CD4-positive, alpha-beta memory T cell (primary cell): ENCODE measurements around the gene SLC17A8. TPM values are rescaled to one million over a fixed set of nuclear protein-coding genes. Genes with fewer than 3 reads are reported as not detected.
"Not testable (repeated sequence)": the region's sequence is repeated elsewhere in the genome, so short reads cannot be mapped to it uniquely, and the experiment has no call there.

Experiments
- CTCF ChIA-PET: fragments of 350-600 bp; sonication (Branson Sonifier 250); formaldehyde crosslinking; loops from one replicate; lab custom pipeline; 2021; ENCODE audit warnings: inconsistent platforms; ENCODE audit not compliant: partially characterized antibody; lab: Charles Lee
- POLR2A ChIA-PET: fragments of 350-600 bp; sonication (Branson Sonifier 250); formaldehyde crosslinking; loops from one replicate; lab custom pipeline; 2021; ENCODE audit not compliant: partially characterized antibody; lab: Charles Lee
- DNase-seq, 5 donors: peaks; one replicate each; pipeline versions ENCODE4 v3.0.0 to v3.0.0-alpha.2; 2020 to 2022; ENCODE audit warnings: mixed read lengths in 1 of 5
- H3K27ac ChIP-seq: one replicate; pipeline ENCODE4 v1.7.0; 2013; ENCODE audit warnings: low read depth, low read length
- H3K27me3 ChIP-seq: 2 replicates; pipeline ENCODE4 v1.7.0; 2013; ENCODE audit warnings: mild to moderate bottlenecking, low read length, moderate library complexity; ENCODE audit not compliant: insufficient read depth
- H3K36me3 ChIP-seq: 2 replicates; pipeline ENCODE4 v1.7.0; 2013; ENCODE audit warnings: mild to moderate bottlenecking, low read length, moderate library complexity; ENCODE audit not compliant: insufficient read depth
- H3K4me1 ChIP-seq: 2 replicates; pipeline ENCODE4 v1.7.0; 2013; ENCODE audit warnings: mild to moderate bottlenecking, low read length, moderate library complexity; ENCODE audit not compliant: insufficient read depth
- H3K4me3 ChIP-seq, 2 donors: one replicate each; pipeline ENCODE4 v1.7.0; 2013; ENCODE audit warnings: low read length in 2 of 2, mild to moderate bottlenecking in 1 of 2
- H3K9me3 ChIP-seq, 2 donors: one replicate each; pipeline ENCODE4 v1.7.0; 2013; ENCODE audit warnings: low read length in 2 of 2, control low read depth in 1 of 2; ENCODE audit not compliant: control insufficient read depth in 1 of 2
- H3K27ac Mint-ChIP-seq, 7 donors: one replicate each; pipeline ENCODE4 v1.8.0; 2020 to 2021; ENCODE audit warnings: mixed read lengths in 7 of 7, mild to moderate bottlenecking in 6 of 7, inconsistent platforms in 3 of 7, moderate library complexity in 3 of 7
- H3K27me3 Mint-ChIP-seq, 2 donors: one replicate each; pipeline ENCODE4 v1.8.0; 2020 to 2021; ENCODE audit warnings: mixed read lengths in 2 of 2
- H3K36me3 Mint-ChIP-seq, 2 donors: one replicate each; pipeline ENCODE4 v1.8.0; 2020 to 2021; ENCODE audit warnings: mixed read lengths in 2 of 2, inconsistent platforms in 1 of 2, mild to moderate bottlenecking in 1 of 2
- H3K4me1 Mint-ChIP-seq, 4 donors: one replicate each; pipeline ENCODE4 v1.8.0; 2020 to 2021; ENCODE audit warnings: mixed read lengths in 4 of 4, mild to moderate bottlenecking in 1 of 4
- H3K4me3 Mint-ChIP-seq, 8 donors: one replicate each; pipeline ENCODE4 v1.8.0; 2020 to 2021; ENCODE audit warnings: mixed read lengths in 8 of 8, mild to moderate bottlenecking in 7 of 8, moderate library complexity in 6 of 8, inconsistent platforms in 3 of 8
- H3K9me3 Mint-ChIP-seq, 8 donors: one replicate each; pipeline ENCODE4 v1.8.0; 2020 to 2021; ENCODE audit warnings: mixed read lengths in 8 of 8, mild to moderate bottlenecking in 5 of 8, inconsistent platforms in 3 of 8, moderate library complexity in 1 of 8
- intact Hi-C: fragments of 100-400 bp; cut with micrococcal nuclease; formaldehyde crosslinking; loops from one replicate; pipeline ENCODE4 v1.15.1; 2023
- polyA plus RNA-seq, 2 donors: library from polyadenylated mRNA; unstranded; fragments of 300-500 nt; fragmentation: Illumina TruSeq; gene quantifications; one replicate each; pipeline ENCODE4 v1.2.3, GENCODE V29; 2021
- total RNA-seq, 2 experiments: library from RNA; stranded (reverse); gene quantifications; one replicate each; pipeline ENCODE4 v1.2.3, GENCODE V29; 2021

SLC17A8 gene
- total and polyA plus RNA-seq, 4 experiments from 2014 or later: not detected

- no peak for DNase-seq
- no peaks in the 10 kb centered on the region for H3K4me1 Mint-ChIP-seq
- intact Hi-C loops: no loop called here
- no peak overlapping the region for H3K4me3 ChIP-seq
- H3K36me3 ChIP-seq: no peaks in the 10 kb centered on the region
- no peaks in the 10 kb centered on the region for H3K4me1 ChIP-seq
- H3K27me3 ChIP-seq: peaks cover 3% of the 10 kb centered on the region
- no peaks in the 10 kb centered on the region for H3K9me3 ChIP-seq
- H3K27me3 Mint-ChIP-seq: peaks cover 8 to 10% of the 10 kb centered on the region in 2 donors
- no peaks in the 10 kb centered on the region for H3K36me3 Mint-ChIP-seq
- no peak overlapping the region for H3K4me3 Mint-ChIP-seq
- no peak overlapping the region for H3K27ac ChIP-seq
- ChIA-PET CTCF (no interaction called here), POLR2A (no interaction called here)
- H3K9me3 Mint-ChIP-seq: no peaks in the 10 kb centered on the region
- H3K27ac Mint-ChIP-seq: no peak overlapping the region
Measured at GRCh38 chr12:100414739-100415138, 57.9 kb downstream of the SLC17A8 start.

- H3K9me3 Mint-ChIP-seq: peaks cover 5 to 17% (median 6%) of the 10 kb centered on the region in 8 donors
- H3K36me3 ChIP-seq: no peaks in the 10 kb centered on the region
- no peaks in the 10 kb centered on the region for H3K9me3 ChIP-seq
- no peak overlapping the region for H3K27ac ChIP-seq
- DNase-seq: no peak
- no peaks in the 10 kb centered on the region for H3K4me1 Mint-ChIP-seq
- H3K36me3 Mint-ChIP-seq: peaks cover 0 to 2% of the 10 kb centered on the region in 2 donors
- POLR2A ChIA-PET: no interaction called here
- peaks cover 6 to 12% of the 10 kb centered on the region in 2 donors for H3K27me3 Mint-ChIP-seq
- H3K27ac Mint-ChIP-seq: no peak overlapping the region
- no peak overlapping the region for H3K4me3 Mint-ChIP-seq
- H3K27me3 ChIP-seq: no peaks in the 10 kb centered on the region
- CTCF ChIA-PET: no interaction called here
- no peaks in the 10 kb centered on the region for H3K4me1 ChIP-seq
- no peak overlapping the region for H3K4me3 ChIP-seq
- intact Hi-C loops: no loop called here
Measured at GRCh38 chr12:100422646-100423045, 65.8 kb downstream of the SLC17A8 start.

- Histone ChIP-seq H3K4me3 (no peak overlapping the region), H3K9me3 (no peaks in the 10 kb centered on the region), H3K27ac (no peak overlapping the region), H3K4me1 (no peaks in the 10 kb centered on the region), H3K27me3 (no peaks in the 10 kb centered on the region), H3K36me3 (no peaks in the 10 kb centered on the region)
- no peak for DNase-seq
- Mint-ChIP-seq H3K4me1 (no peaks in the 10 kb centered on the region), H3K27ac (no peak overlapping the region), H3K4me3 (no peak overlapping the region), H3K9me3 (peaks cover 6 to 27% (median 8%) of the 10 kb centered on the region in 8 donors), H3K36me3 (peaks cover 0 to 3% of the 10 kb centered on the region in 2 donors), H3K27me3 (peaks cover 7 to 8% of the 10 kb centered on the region in 2 donors)
- CTCF ChIA-PET: interaction anchor here (1.1 kb wide), 1 partner anchor 12 kb away, joined by 3 read pairs; no protein-coding TSS in a partner anchor
- intact Hi-C loops: no loop called here
- POLR2A ChIA-PET: interaction anchor here (0.6 kb wide), 1 partner anchor 78 kb away, joined by 6 read pairs; no protein-coding TSS in a partner anchor
Measured at GRCh38 chr12:100426145-100426544, 69.3 kb downstream of the SLC17A8 start.

GRCh38 chr12:100427078-100427477 lies 70.2 kb downstream of the SLC17A8 start:
- intact Hi-C loops: no loop called here

GRCh38 chr12:100430251-100430650 lies 73.4 kb downstream of the SLC17A8 start:
- H3K27me3 Mint-ChIP-seq, POLR2A ChIA-PET, H3K36me3 Mint-ChIP-seq, intact Hi-C loops, DNase-seq, H3K4me1 Mint-ChIP-seq, H3K4me1 ChIP-seq, H3K27me3 ChIP-seq, H3K27ac ChIP-seq, H3K36me3 ChIP-seq, H3K4me3 ChIP-seq, H3K4me3 Mint-ChIP-seq, H3K9me3 ChIP-seq, H3K27ac Mint-ChIP-seq, CTCF ChIA-PET: not testable (repeated sequence)
- H3K9me3 Mint-ChIP-seq: peaks cover 0 to 23% (median 6%) of the 10 kb centered on the region in 8 donors

More at GRCh38 chr12:100427078-100427477, 70.2 kb downstream of the SLC17A8 start:
- no peak overlapping the region for H3K4me3 ChIP-seq
- Mint-ChIP-seq H3K9me3 (peaks cover 6 to 28% (median 9%) of the 10 kb centered on the region in 8 donors), H3K27ac (peak overlapping the region in 1 of 7 donors; percentile 14), H3K4me3 (no peak overlapping the region), H3K36me3 (peaks cover 0 to 3% of the 10 kb centered on the region in 2 donors), H3K4me1 (no peaks in the 10 kb centered on the region), H3K27me3 (peaks cover 7 to 8% of the 10 kb centered on the region in 2 donors)
- H3K27me3 ChIP-seq: no peaks in the 10 kb centered on the region
- no peaks in the 10 kb centered on the region for H3K4me1 ChIP-seq
- no peaks in the 10 kb centered on the region for H3K36me3 ChIP-seq
- CTCF ChIA-PET: no interaction called here
- DNase-seq: no peak
- H3K9me3 ChIP-seq: no peaks in the 10 kb centered on the region
- POLR2A ChIA-PET: no interaction called here
- H3K27ac ChIP-seq: no peak overlapping the region

- H3K36me3 Mint-ChIP-seq: no peaks in the 10 kb centered on the region
- DNase-seq: no peak
- ChIA-PET POLR2A (no interaction called here), CTCF (no interaction called here)
- H3K36me3 ChIP-seq: no peaks in the 10 kb centered on the region
- H3K9me3 ChIP-seq: no peaks in the 10 kb centered on the region
- H3K4me1 ChIP-seq: no peaks in the 10 kb centered on the region
- no peaks in the 10 kb centered on the region for H3K4me1 Mint-ChIP-seq
- H3K9me3 Mint-ChIP-seq: peaks cover 0 to 10% (median 0%) of the 10 kb centered on the region in 8 donors
- H3K27me3 Mint-ChIP-seq: peaks cover 0 to 2% of the 10 kb centered on the region in 2 donors
- no peak overlapping the region for H3K4me3 Mint-ChIP-seq
- no peaks in the 10 kb centered on the region for H3K27me3 ChIP-seq
- intact Hi-C loops: no loop called here
- no peak overlapping the region for H3K27ac ChIP-seq
- no peak overlapping the region for H3K4me3 ChIP-seq
- H3K27ac Mint-ChIP-seq: no peak overlapping the region
Measured at GRCh38 chr12:100433701-100434100, 76.8 kb downstream of the SLC17A8 start.

- H3K4me1 Mint-ChIP-seq: no peaks in the 10 kb centered on the region
- H3K27me3 ChIP-seq: no peaks in the 10 kb centered on the region
- ChIA-PET CTCF (no interaction called here), POLR2A (no interaction called here)
- H3K36me3 Mint-ChIP-seq: no peaks in the 10 kb centered on the region
- no peak overlapping the region for H3K4me3 Mint-ChIP-seq
- no peak overlapping the region for H3K4me3 ChIP-seq
- peaks cover 0 to 10% (median 0%) of the 10 kb centered on the region in 8 donors for H3K9me3 Mint-ChIP-seq
- no peak for DNase-seq
- H3K27ac Mint-ChIP-seq: no peak overlapping the region
- no peaks in the 10 kb centered on the region for H3K4me1 ChIP-seq
- no peaks in the 10 kb centered on the region for H3K36me3 ChIP-seq
- H3K9me3 ChIP-seq: no peaks in the 10 kb centered on the region
- peaks cover 0 to 2% of the 10 kb centered on the region in 2 donors for H3K27me3 Mint-ChIP-seq
- intact Hi-C loops: no loop called here
- H3K27ac ChIP-seq: no peak overlapping the region
Measured at GRCh38 chr12:100434177-100434576, 77.3 kb downstream of the SLC17A8 start.
